Measurements from ENCODE around the gene SKI.

The SKI gene

GRCh38 chr1:2212274-2212531 is 15.9 kb upstream of the SKI start:
- Histone ChIP-seq H3K9me3 (ENCODE audit: low read depth, low read length) (no peaks in the 10 kb centered on the region), H3K27ac (peak overlapping the region; percentile 98), H3K36me3 (ENCODE audit: insufficient read depth, low read length) (no peaks in the 10 kb centered on the region), H3K4me3 (peak overlapping the region; percentile 79), H3K9ac (ENCODE audit: insufficient read length) (peak overlapping the region; percentile 50)
- no peak for DNase-seq (ENCODE audit: low read depth, low spot score)
- TF ChIP-seq FOXP2 (optimal IDR thresholded peaks at IDR 0.05; ENCODE audit: control extremely low read depth, extremely low read length, insufficient read depth), result no peak
- no peak for TF ChIP-seq POLR2AphosphoS5 (IDR thresholded peaks at IDR 0.05; ENCODE audit: borderline replicate concordance, low read depth, low read length)
- no peak for TF ChIP-seq EZH2 (IDR thresholded peaks at IDR 0.05)

GRCh38 chr1:2212532-2213491 is 15.3 kb upstream of the SKI start:
- peak overlapping the region; percentile 98 for H3K27ac ChIP-seq
- peak overlapping the region; percentile 78 for H3K9ac ChIP-seq (ENCODE audit: insufficient read length)
- DNase-seq (ENCODE audit: low read depth, low spot score), result peak; percentile 84
- TF ChIP-seq FOXP2 (optimal IDR thresholded peaks at IDR 0.05; ENCODE audit: control extremely low read depth, extremely low read length, insufficient read depth) (no peak), EZH2 (IDR thresholded peaks at IDR 0.05) (no peak), POLR2AphosphoS5 (IDR thresholded peaks at IDR 0.05; ENCODE audit: borderline replicate concordance, low read depth, low read length) (peak; percentile 64)
- no peaks in the 10 kb centered on the region for H3K36me3 ChIP-seq (ENCODE audit: insufficient read depth, low read length)
- peak overlapping the region; percentile 79 for H3K4me3 ChIP-seq
- H3K9me3 ChIP-seq (ENCODE audit: low read depth, low read length), result no peaks in the 10 kb centered on the region

GRCh38 chr1:2213576-2214505 is 14.3 kb upstream of the SKI start:
- TF ChIP-seq EZH2 (IDR thresholded peaks at IDR 0.05) (no peak), POLR2AphosphoS5 (IDR thresholded peaks at IDR 0.05; ENCODE audit: borderline replicate concordance, low read depth, low read length) (no peak), FOXP2 (optimal IDR thresholded peaks at IDR 0.05; ENCODE audit: control extremely low read depth, extremely low read length, insufficient read depth) (no peak)
- DNase-seq (ENCODE audit: low read depth, low spot score), result no peak
- Histone ChIP-seq H3K36me3 (ENCODE audit: insufficient read depth, low read length) (no peaks in the 10 kb centered on the region), H3K4me3 (no peak overlapping the region), H3K9me3 (ENCODE audit: low read depth, low read length) (no peaks in the 10 kb centered on the region), H3K9ac (ENCODE audit: insufficient read length) (peak overlapping the region; percentile 78), H3K27ac (peak overlapping the region; percentile 98)

GRCh38 chr1:2214541-2215241 is 13.4 kb upstream of the SKI start:
- TF ChIP-seq FOXP2 (optimal IDR thresholded peaks at IDR 0.05; ENCODE audit: control extremely low read depth, extremely low read length, insufficient read depth) (no peak), EZH2 (IDR thresholded peaks at IDR 0.05) (no peak), POLR2AphosphoS5 (IDR thresholded peaks at IDR 0.05; ENCODE audit: borderline replicate concordance, low read depth, low read length) (no peak)
- peak overlapping the region; percentile 98 for H3K27ac ChIP-seq

GRCh38 chr1:2215329-2215728 is 12.8 kb upstream of the SKI start:
- DNase-seq (ENCODE audit: low read depth, low spot score), result no peak
- Histone ChIP-seq H3K9ac (ENCODE audit: insufficient read length) (no peak overlapping the region), H3K4me3 (no peak overlapping the region), H3K9me3 (ENCODE audit: low read depth, low read length) (no peaks in the 10 kb centered on the region), H3K27ac (no peak overlapping the region), H3K36me3 (ENCODE audit: insufficient read depth, low read length) (no peaks in the 10 kb centered on the region)
- TF ChIP-seq EZH2 (IDR thresholded peaks at IDR 0.05) (no peak), POLR2AphosphoS5 (IDR thresholded peaks at IDR 0.05; ENCODE audit: borderline replicate concordance, low read depth, low read length) (no peak), FOXP2 (optimal IDR thresholded peaks at IDR 0.05; ENCODE audit: control extremely low read depth, extremely low read length, insufficient read depth) (no peak)

More at GRCh38 chr1:2214541-2215241, 13.4 kb upstream of the SKI start:
- Histone ChIP-seq H3K9me3 (ENCODE audit: low read depth, low read length) (no peaks in the 10 kb centered on the region), H3K4me3 (no peak overlapping the region), H3K36me3 (ENCODE audit: insufficient read depth, low read length) (no peaks in the 10 kb centered on the region), H3K9ac (ENCODE audit: insufficient read length) (peak overlapping the region; percentile 71)
- no peak for DNase-seq (ENCODE audit: low read depth, low spot score)

GRCh38 chr1:2215909-2216766 is 12.0 kb upstream of the SKI start:
- H3K9ac ChIP-seq (ENCODE audit: insufficient read length), result no peak overlapping the region
- H3K9me3 ChIP-seq (ENCODE audit: low read depth, low read length), result no peaks in the 10 kb centered on the region
- DNase-seq (ENCODE audit: low read depth, low spot score), result no peak
- no peak overlapping the region for H3K27ac ChIP-seq
- no peak for TF ChIP-seq EZH2 (IDR thresholded peaks at IDR 0.05)
- no peak for TF ChIP-seq FOXP2 (optimal IDR thresholded peaks at IDR 0.05; ENCODE audit: control extremely low read depth, extremely low read length, insufficient read depth)
- TF ChIP-seq POLR2AphosphoS5 (IDR thresholded peaks at IDR 0.05; ENCODE audit: borderline replicate concordance, low read depth, low read length), result no peak
- H3K4me3 ChIP-seq, result no peak overlapping the region
- H3K36me3 ChIP-seq (ENCODE audit: insufficient read depth, low read length), result no peaks in the 10 kb centered on the region

- Histone ChIP-seq H3K9me3 (ENCODE audit: low read depth, low read length) (no peaks in the 10 kb centered on the region), H3K27ac (no peak overlapping the region), H3K4me3 (no peak overlapping the region), H3K9ac (ENCODE audit: insufficient read length) (no peak overlapping the region), H3K36me3 (ENCODE audit: insufficient read depth, low read length) (no peaks in the 10 kb centered on the region)
- no peak for DNase-seq (ENCODE audit: low read depth, low spot score)
- TF ChIP-seq POLR2AphosphoS5 (IDR thresholded peaks at IDR 0.05; ENCODE audit: borderline replicate concordance, low read depth, low read length) (no peak), EZH2 (IDR thresholded peaks at IDR 0.05) (no peak), FOXP2 (optimal IDR thresholded peaks at IDR 0.05; ENCODE audit: control extremely low read depth, extremely low read length, insufficient read depth) (no peak)
These were observed 11.4 kb upstream of the SKI start for GRCh38 chr1:2216767-2217058.

Measured in SK-N-MC (cell line).